Activated CD8-positive, alpha-beta memory T cell treated with anti-CD3 and anti-CD28 coated beads, Interleukin-2, amount 10 ng/mL, durations not matched to agents 7 days and 5 days (primary cell): Measurements from ENCODE around the gene PLEKHA4. TPM values are rescaled to one million over a fixed set of nuclear protein-coding genes. Genes with fewer than 3 reads are reported as not detected.
"Not testable (repeated sequence)": the region's sequence is repeated elsewhere in the genome, so short reads cannot be mapped to it uniquely, and the experiment has no call there.

Experiments
- ATAC-seq: fragments of 150-1000 bp; cut with Tn5 transposase; one replicate; pipeline ENCODE4 v1.10.0; 2021; ENCODE audit warnings: moderate library complexity
- CTCF ChIA-PET: fragments of 350-600 bp; sonication (Branson Sonifier 250); formaldehyde crosslinking; loops from one replicate; lab custom pipeline; 2021; ENCODE audit warnings: antibody characterized with exemption; lab: Charles Lee
- DNase-seq: peaks from one replicate; pipeline ENCODE4 v3.0.0-alpha.2; 2020
- H3K27ac Mint-ChIP-seq: one replicate; pipeline ENCODE4 v1.8.0; 2021; ENCODE audit warnings: mild to moderate bottlenecking, mixed read lengths
- H3K27me3 Mint-ChIP-seq: one replicate; pipeline ENCODE4 v1.8.0; 2021; ENCODE audit warnings: mixed read lengths
- H3K36me3 Mint-ChIP-seq: one replicate; pipeline ENCODE4 v1.8.0; 2021; ENCODE audit warnings: mild to moderate bottlenecking, mixed read lengths
- H3K4me1 Mint-ChIP-seq: one replicate; pipeline ENCODE4 v1.8.0; 2021; ENCODE audit warnings: mixed read lengths
- H3K4me3 Mint-ChIP-seq: one replicate; pipeline ENCODE4 v1.8.0; 2021; ENCODE audit warnings: mild to moderate bottlenecking, moderate library complexity, mixed read lengths
- H3K9me3 Mint-ChIP-seq: one replicate; pipeline ENCODE4 v1.8.0; 2022; ENCODE audit warnings: low read depth, mixed read lengths
- total RNA-seq, 2 experiments: library from RNA; stranded (reverse); gene quantifications; one replicate each; pipeline ENCODE4 v1.2.3, GENCODE V29; 2021

PLEKHA4 gene
- total RNA-seq, 2 experiments from 2014 or later = 2.2 to 5.6 TPM

DNA sequence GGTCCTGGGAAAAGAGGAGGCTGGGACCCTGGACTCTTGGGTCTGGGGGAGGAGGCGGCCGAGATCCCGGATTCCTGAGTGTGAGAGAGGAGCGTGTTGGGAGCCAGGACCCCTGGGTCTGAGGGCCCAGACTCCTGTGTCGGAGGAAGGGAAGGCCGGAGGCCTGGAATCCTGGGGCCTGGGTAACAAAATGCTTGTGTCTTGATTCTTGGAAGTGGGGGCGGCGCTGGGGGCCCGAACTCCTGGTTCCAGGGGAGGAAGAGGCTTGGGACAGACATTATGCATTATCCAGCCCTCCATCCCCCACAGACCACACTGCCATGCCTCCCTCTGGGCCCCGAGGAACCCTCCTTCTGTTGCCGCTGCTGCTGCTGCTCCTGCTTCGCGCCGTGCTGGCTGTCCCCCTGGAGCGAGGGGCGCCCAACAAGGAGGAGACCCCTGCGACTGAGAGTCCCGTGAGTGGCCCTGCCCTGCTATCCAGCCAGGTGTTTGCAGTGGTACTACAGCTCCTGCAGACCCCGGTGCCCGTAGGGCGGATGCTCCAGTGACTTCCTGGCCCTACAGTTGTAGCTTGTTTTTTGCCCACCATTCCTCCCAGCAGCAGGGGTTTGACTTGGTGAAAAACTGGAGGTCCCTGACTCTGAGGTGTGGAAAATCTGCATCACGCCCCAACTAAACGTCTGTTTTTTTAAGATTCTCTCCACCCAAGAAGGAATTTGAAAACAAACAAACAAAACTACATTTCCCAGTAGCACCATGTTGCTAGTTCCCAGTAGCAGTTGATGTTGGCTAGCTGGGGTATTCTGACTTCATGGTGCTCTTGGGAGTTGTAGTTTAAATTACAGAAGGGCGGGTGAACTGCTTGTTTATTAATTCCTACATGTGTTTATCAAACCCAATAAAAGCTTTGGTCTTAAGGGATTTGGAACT lies 32.3 kb upstream of the PLEKHA4 start:
- DNase-seq = peak; percentile 54
- H3K27ac Mint-ChIP-seq = peak overlapping the region; percentile 98

GRCh38 chr19:48899781-48900476 lies 31.5 kb upstream of the PLEKHA4 start, which contains the start of gene NUCB1:
NUCB1 (plus strand) TSS chr19:48900312; CDS start chr19:48900797, 485 bp downstream.
- Mint-ChIP-seq H3K36me3 (peaks cover 30% of the 10 kb centered on the region), H3K4me1 (peaks cover 33% of the 10 kb centered on the region), H3K4me3 (peak within 1 kb of the TSS; percentile 98), H3K9me3 (no peaks in the 10 kb centered on the region), H3K27ac (peak within 1 kb of the TSS; percentile 98), H3K27me3 (peaks cover 17% of the 10 kb centered on the region)
- CTCF ChIA-PET = interaction anchor here (0.9 to 2.6 kb wide), 14 partner anchors 14 to 509 kb away, joined by 3 to 16 read pairs (median 6); partner anchors contain the start of genes HSD17B14, KDELR1 and PPP1R15A
- peak; percentile 100 for DNase-seq
- peak; percentile 92 for ATAC-seq

More for the DNA sequence above, 32.3 kb upstream of the PLEKHA4 start:
- Mint-ChIP-seq H3K36me3 (peaks cover 37% of the 10 kb centered on the region), H3K4me3 (peak overlapping the region; percentile 98), H3K4me1 (peaks cover 32% of the 10 kb centered on the region), H3K27me3 (peaks cover 9% of the 10 kb centered on the region), H3K9me3 (no peaks in the 10 kb centered on the region)
- ATAC-seq = peak; percentile 26
- CTCF ChIA-PET = interaction anchor here (0.7 to 2.6 kb wide), 16 partner anchors 14 to 510 kb away, joined by 3 to 16 read pairs (median 4); partner anchors contain the start of genes BAX, HSD17B14, KDELR1 and PPP1R15A

- H3K27ac Mint-ChIP-seq = peak overlapping the region; percentile 98
- DNase-seq, H3K9me3 Mint-ChIP-seq, ATAC-seq: not testable (repeated sequence)
- peaks cover 26% of the 10 kb centered on the region for H3K36me3 Mint-ChIP-seq
- H3K4me3 Mint-ChIP-seq = peak overlapping the region; percentile 98
- peaks cover 23% of the 10 kb centered on the region for H3K27me3 Mint-ChIP-seq
- CTCF ChIA-PET = interaction anchor here (0.9 to 2.6 kb wide), 11 partner anchors 22 to 198 kb away, joined by 3 to 16 read pairs (median 6); partner anchors contain the start of genes HSD17B14 and PPP1R15A
- peaks cover 37% of the 10 kb centered on the region for H3K4me1 Mint-ChIP-seq
Measured at GRCh38 chr19:48899386-48899749, 31.0 kb upstream of the PLEKHA4 start.

DNA sequence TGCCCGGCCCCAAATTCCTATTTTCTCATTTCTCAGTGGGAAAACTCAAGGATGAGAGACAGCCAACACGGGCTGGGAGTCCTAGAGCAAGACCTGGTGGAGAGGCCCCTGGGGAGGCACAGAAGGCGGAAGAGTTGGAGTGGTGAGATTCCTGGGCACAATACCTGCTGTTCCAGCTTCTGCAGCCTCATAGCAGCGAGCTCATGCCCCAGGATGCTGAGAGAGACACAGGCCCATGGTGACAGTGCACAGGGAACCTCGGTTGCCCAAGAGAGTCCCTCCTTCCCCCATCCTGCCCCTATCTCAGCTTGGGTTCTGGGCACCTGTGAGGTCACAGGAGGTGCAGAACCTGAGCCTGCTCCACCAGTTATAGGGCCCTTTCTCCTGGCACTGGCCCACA lies 28.8 kb upstream of the PLEKHA4 start:
- CTCF ChIA-PET = interaction anchor here (0.5 to 1.8 kb wide), 6 partner anchors 11 to 96 kb away, joined by 3 to 8 read pairs (median 4); partner anchors contain the start of gene GYS1

GRCh38 chr19:48896191-48896720 lies 27.8 kb upstream of the PLEKHA4 start:
- H3K4me3 Mint-ChIP-seq = no peak overlapping the region
- DNase-seq (peak; percentile 69), ATAC-seq (peak; percentile 27)
- H3K27ac Mint-ChIP-seq = no peak overlapping the region
- peaks cover 42% of the 10 kb centered on the region for H3K27me3 Mint-ChIP-seq
- no peaks in the 10 kb centered on the region for H3K9me3 Mint-ChIP-seq
- peaks cover 33% of the 10 kb centered on the region for H3K4me1 Mint-ChIP-seq
- peaks cover 10% of the 10 kb centered on the region for H3K36me3 Mint-ChIP-seq
- CTCF ChIA-PET = interaction anchor here (0.8 to 1.8 kb wide), 5 partner anchors 10 to 97 kb away, joined by 3 to 8 read pairs (median 4); partner anchors contain the start of gene GYS1

More for the DNA sequence above, 28.8 kb upstream of the PLEKHA4 start:
- Mint-ChIP-seq H3K4me3 (no peak overlapping the region), H3K4me1 (peaks cover 32% of the 10 kb centered on the region), H3K27ac (no peak overlapping the region), H3K36me3 (peaks cover 15% of the 10 kb centered on the region), H3K27me3 (peaks cover 36% of the 10 kb centered on the region), H3K9me3 (no peaks in the 10 kb centered on the region)
- ATAC-seq (no peak), DNase-seq (no peak)

GRCh38 chr19:48895226-48895625 lies 26.8 kb upstream of the PLEKHA4 start:
- no peak for ATAC-seq
- Mint-ChIP-seq H3K27me3 (peaks cover 48% of the 10 kb centered on the region), H3K27ac (no peak overlapping the region), H3K9me3 (no peaks in the 10 kb centered on the region), H3K4me3 (no peak overlapping the region), H3K4me1 (peaks cover 29% of the 10 kb centered on the region), H3K36me3 (peaks cover 3% of the 10 kb centered on the region)
- CTCF ChIA-PET = interaction anchor here (1.8 kb wide), 1 partner anchor 14 kb away, joined by 5 read pairs; no protein-coding TSS in a partner anchor
- no peak for DNase-seq

GRCh38 chr19:48890551-48890950 lies 22.1 kb upstream of the PLEKHA4 start:
- CTCF ChIA-PET = no interaction called here
- no peak overlapping the region for H3K4me3 Mint-ChIP-seq
- H3K27me3 Mint-ChIP-seq = peaks cover 37% of the 10 kb centered on the region
- H3K36me3 Mint-ChIP-seq = no peaks in the 10 kb centered on the region
- no peak for ATAC-seq
- no peaks in the 10 kb centered on the region for H3K9me3 Mint-ChIP-seq
- DNase-seq = no peak
- peaks cover 15% of the 10 kb centered on the region for H3K4me1 Mint-ChIP-seq
- H3K27ac Mint-ChIP-seq = no peak overlapping the region

- H3K9me3 Mint-ChIP-seq, CTCF ChIA-PET, ATAC-seq, H3K4me3 Mint-ChIP-seq, DNase-seq, H3K36me3 Mint-ChIP-seq, H3K27ac Mint-ChIP-seq: not testable (repeated sequence)
- H3K4me1 Mint-ChIP-seq = peaks cover 10% of the 10 kb centered on the region
- peaks cover 26% of the 10 kb centered on the region for H3K27me3 Mint-ChIP-seq
Measured at GRCh38 chr19:48889496-48889895, 21.1 kb upstream of the PLEKHA4 start.

DNA sequence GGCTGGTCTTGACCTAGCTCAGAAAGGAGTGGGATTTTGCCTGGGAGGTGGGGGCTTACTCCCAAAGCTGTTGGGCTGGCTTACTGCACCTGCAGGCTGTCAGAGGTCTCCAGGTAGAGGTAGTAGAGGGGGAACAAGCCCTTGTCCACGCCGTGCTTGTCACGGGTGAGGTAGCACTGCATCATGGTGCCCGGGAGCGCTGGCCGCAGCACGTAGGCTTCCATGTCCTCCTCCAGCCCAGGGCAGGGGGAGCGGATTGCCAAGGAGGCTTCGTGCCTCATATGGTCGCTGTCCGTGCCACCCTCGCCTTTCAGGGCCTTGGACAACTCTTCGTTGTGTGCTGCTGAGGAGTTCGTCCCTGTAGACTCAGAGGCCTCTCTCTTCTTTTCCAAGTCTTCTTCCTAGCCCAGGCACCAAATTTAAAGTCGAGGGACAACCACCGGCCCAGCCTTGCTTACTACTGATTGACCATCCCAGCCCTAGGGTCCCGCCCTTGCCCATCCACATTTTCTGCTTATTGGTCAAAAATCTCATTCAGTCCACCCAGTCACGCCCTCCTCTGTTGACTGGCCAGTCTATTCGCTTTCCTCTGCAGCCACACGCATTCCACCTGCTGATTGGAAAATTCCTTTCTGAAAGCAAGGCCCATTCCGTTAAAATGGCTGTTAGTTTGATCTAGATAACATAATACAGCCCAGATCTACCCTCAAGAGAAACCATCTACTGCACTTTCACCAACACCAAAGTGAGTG lies 19.6 kb upstream of the PLEKHA4 start:
- H3K27ac Mint-ChIP-seq = no peak overlapping the region
- peaks cover 18% of the 10 kb centered on the region for H3K27me3 Mint-ChIP-seq
- H3K4me1 Mint-ChIP-seq = peaks cover 10% of the 10 kb centered on the region
- no peaks in the 10 kb centered on the region for H3K36me3 Mint-ChIP-seq
- DNase-seq (no peak), ATAC-seq (no peak)
- no peaks in the 10 kb centered on the region for H3K9me3 Mint-ChIP-seq
- H3K4me3 Mint-ChIP-seq = no peak overlapping the region
- CTCF ChIA-PET = no interaction called here

DNA sequence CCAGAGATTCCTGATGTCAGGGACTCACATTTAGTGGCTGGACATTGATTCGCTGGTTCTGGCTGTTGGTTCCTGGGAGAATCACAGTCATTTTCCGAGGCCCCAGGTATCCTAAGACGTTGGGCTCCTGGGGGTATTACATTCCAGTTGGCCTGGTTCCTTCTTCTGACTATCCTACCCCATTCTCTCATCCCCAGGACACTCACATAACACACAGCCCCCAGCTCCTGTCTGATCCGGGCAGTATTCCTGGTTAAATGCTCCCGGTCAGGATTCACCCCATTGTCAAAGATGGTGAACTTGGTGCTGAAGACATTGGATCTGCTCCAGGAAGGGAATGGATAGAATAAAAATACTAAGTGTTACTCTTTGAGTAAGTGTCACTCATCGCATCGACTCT lies 15.3 kb upstream of the PLEKHA4 start:
- peaks cover 3% of the 10 kb centered on the region for H3K4me1 Mint-ChIP-seq
- peaks cover 8% of the 10 kb centered on the region for H3K36me3 Mint-ChIP-seq
- H3K27ac Mint-ChIP-seq = no peak overlapping the region
- no peaks in the 10 kb centered on the region for H3K27me3 Mint-ChIP-seq
- CTCF ChIA-PET = no interaction called here
- ATAC-seq (no peak), DNase-seq (no peak)
- peaks cover 3% of the 10 kb centered on the region for H3K9me3 Mint-ChIP-seq
- H3K4me3 Mint-ChIP-seq = no peak overlapping the region

DNA sequence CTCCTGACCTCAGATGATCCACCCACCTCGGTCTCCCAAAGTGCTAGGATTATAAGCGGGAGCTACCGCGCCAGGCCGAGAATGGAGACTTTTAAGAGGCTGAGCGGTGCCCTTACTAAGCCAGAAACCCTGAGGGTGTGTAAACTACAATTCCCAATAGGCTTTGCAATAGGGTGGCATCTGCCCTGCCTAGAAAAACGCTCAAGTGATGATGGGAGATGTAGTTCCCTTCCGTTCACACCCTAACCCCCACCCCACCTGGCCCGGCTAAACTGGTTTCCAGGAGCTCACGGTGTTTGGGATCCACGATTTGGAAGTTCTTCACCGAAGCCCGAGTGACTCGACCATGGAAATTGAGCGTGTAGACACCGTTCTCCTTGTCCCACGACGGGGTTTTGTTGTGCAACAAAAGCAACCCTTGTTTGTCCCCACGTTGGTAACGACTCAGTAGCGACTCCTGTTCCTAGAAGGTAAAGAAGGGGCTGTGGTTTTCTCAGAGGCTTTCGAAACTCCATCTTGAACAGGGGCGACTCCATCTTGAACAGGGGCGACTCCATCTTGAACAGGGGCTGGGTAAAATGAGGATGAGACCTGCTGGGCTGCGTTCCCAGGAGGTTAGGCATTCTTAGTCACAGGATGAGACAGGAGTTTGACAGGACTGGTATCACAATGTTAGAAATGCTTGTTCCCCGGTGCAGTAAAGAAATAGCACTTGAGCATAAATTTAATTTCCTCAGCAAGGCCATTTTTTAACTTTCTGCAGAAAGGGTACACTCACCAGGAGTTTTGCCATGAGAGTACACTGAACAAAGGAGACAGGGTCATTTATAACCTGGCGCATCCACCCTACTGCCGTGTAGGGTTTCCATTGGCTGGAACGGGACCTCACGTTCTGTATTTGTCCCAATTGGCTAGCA lies 13.6 kb upstream of the PLEKHA4 start:
- DNase-seq = no peak
- H3K27ac Mint-ChIP-seq = no peak overlapping the region

More for the DNA sequence above, 13.6 kb upstream of the PLEKHA4 start:
- Mint-ChIP-seq H3K4me1 (peaks cover 16% of the 10 kb centered on the region), H3K9me3 (peaks cover 3% of the 10 kb centered on the region), H3K4me3 (no peak overlapping the region), H3K36me3 (peaks cover 17% of the 10 kb centered on the region), H3K27me3 (no peaks in the 10 kb centered on the region)
- CTCF ChIA-PET = interaction anchor here (1.0 to 1.4 kb wide), 2 partner anchors 10 to 14 kb away, joined by 4 to 5 read pairs; partner anchors contain the start of gene PPP1R15A
- ATAC-seq = no peak
